Epithelial cell of esophagus (primary cell): Measurements from ENCODE around the gene DECR2.
A peak's percentile ranks its signal among the peaks of the same experiment; 100 is the strongest.

Experiments
- DNase-seq: peaks from one replicate; pipeline ENCODE4 v3.0.0; 2010; ENCODE audit warnings: low read depth
- H3K4me3 ChIP-seq: 2 replicates; pipeline ENCODE4 v1.5.1; 2011; ENCODE audit warnings: mild to moderate bottlenecking, low read length, control low read depth
- TF ChIP-seq, protein P1 (sequence below): IDR thresholded peaks from 2 replicates; pipeline ENCODE4 v1.5.1; 2011; ENCODE audit warnings: low read depth, mild to moderate bottlenecking, low read length, control low read depth, inconsistent platforms; ENCODE audit not compliant: insufficient read depth; ENCODE audit errors: missing control alignments

Gene DECR2

DNA sequence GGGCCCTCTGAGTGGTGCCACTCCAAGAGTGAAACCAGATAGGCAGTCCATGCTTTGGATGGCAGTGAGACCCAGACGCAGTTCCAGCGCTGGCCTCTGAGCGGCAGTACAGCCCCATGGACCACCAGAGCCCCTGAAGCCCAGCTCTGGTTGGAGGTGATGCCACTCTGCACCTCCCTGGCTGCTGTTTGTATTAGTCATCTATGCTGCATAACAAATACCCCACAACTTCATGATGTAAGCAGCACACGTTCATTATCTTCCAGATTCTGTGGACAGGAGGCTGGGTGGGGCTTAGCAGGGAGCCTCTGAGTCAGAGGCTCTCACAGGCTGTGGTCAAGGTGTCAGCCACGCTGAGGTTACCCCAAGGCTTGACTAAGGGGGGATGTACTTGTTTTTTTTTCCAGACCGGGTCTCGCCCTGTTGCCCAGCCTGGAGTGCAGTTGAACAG lies 9.8 kb upstream of the DECR2 start:
- TF ChIP-seq, protein P1, sequence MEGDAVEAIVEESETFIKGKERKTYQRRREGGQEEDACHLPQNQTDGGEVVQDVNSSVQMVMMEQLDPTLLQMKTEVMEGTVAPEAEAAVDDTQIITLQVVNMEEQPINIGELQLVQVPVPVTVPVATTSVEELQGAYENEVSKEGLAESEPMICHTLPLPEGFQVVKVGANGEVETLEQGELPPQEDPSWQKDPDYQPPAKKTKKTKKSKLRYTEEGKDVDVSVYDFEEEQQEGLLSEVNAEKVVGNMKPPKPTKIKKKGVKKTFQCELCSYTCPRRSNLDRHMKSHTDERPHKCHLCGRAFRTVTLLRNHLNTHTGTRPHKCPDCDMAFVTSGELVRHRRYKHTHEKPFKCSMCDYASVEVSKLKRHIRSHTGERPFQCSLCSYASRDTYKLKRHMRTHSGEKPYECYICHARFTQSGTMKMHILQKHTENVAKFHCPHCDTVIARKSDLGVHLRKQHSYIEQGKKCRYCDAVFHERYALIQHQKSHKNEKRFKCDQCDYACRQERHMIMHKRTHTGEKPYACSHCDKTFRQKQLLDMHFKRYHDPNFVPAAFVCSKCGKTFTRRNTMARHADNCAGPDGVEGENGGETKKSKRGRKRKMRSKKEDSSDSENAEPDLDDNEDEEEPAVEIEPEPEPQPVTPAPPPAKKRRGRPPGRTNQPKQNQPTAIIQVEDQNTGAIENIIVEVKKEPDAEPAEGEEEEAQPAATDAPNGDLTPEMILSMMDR = peak; percentile 59
- peak; percentile 70 for DNase-seq
- no peak overlapping the region for H3K4me3 ChIP-seq

DNA sequence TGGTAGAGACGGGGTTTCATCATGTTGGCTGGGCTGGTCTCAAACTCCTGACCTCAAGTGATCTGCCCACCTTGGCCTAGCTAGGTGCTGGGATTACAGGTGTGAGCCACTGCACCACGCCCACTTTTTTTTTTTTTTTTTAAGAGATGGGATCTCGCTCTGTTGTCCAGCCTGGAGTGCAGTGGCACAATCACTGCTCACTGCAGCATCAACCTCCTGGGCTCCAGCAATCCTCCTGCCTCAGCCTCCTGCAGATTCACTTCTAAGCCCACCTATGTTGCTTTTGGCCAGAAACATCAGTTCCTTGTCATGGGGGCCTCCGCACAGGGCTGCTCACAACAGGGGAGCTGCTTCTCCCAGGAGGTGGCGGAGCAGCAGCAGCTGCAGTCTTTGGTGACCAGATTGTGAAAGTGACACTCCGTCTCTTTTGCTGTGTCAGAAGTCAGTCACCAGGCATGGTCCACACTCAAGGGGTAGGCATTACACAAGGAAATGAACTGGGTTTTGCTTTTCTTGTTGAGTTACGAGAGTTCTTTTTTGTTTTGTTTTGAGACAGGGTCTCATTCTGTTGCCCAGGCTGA lies 9.1 kb upstream of the DECR2 start:
- TF ChIP-seq, protein P1 = no peak
- DNase-seq = no peak

DNA sequence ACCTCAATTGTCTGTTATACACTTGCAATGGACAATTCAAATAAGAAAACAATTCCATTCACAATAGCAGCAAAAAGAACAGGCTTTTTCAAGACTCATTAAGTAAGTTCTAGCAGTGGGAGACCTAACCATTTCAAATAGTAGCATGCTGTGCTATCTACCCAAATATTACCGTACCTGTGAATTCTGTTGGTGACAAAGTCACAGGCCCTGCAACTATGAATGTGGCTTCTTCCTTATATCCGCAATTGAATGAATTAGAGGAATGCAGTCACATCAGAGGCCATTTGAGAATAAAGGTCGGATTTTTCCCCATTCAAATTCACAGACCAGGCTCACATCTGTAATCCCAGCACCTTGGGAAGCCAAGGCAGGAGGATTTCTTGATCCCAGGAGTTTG lies 5.5 kb upstream of the DECR2 start:
- no peak for DNase-seq
- TF ChIP-seq, protein P1 = no peak
- H3K4me3 ChIP-seq = no peak overlapping the region

More for the DNA sequence above, 9.1 kb upstream of the DECR2 start:
- H3K4me3 ChIP-seq = no peak overlapping the region

DNA sequence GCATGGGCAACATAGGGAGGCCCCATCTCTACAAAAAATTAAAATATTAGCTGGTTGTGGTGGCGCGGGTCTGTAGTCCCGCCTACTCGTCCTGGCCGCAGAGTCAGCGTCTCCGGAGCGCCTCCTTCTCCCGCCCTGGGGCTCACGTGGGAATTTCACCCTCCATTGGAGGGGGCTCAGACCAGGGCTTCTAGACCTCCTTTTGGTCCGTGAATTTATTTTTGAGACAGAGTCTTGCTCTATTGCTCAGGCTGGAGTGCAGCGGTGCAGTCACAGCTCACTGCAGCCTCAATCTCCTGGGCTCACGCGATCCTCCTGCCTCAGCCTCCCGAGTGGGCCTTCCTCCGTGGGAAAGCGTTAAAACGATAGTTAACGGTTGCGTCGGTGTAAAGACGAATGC lies 5.1 kb upstream of the DECR2 start:
- H3K4me3 ChIP-seq = peak overlapping the region; percentile 35
- TF ChIP-seq, protein P1 = no peak
- peak; percentile 34 for DNase-seq

DNA sequence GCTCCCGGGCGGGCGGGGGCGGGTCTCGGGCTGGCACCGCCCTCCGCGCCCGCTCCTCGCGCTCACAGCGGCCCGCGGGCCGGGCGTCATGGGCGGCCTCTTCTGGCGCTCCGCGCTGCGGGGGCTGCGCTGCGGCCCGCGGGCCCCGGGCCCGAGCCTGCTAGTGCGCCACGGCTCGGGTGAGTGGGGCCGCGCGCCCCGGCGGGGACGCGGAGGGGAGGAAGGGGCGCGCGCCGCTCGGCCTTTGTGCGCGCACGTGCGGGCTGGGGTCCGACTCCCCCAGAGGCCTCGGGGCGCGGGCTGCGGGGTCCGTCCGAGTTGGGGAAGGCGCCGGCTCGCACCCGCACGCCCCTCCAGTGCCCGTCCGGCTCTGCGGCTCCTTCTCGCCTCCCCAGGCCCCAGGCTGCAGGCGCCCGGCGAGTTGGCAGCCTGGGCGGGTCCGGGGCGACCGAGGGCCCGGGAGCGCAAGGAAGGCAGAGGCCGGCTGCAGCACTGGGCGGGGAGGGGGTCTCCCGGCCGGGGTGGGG lies 4.5 kb upstream of the DECR2 start, which contains the start of gene NME4:
Gene NME4, plus strand, starts transcription at position 65 of the 527 bp plus-strand sequence. Its CDS starts 24 bp downstream, at position 89.
- TF ChIP-seq, protein P1 = no peak
- H3K4me3 ChIP-seq = peak within 1 kb of the TSS; percentile 35
- DNase-seq = peak; percentile 22

DNA sequence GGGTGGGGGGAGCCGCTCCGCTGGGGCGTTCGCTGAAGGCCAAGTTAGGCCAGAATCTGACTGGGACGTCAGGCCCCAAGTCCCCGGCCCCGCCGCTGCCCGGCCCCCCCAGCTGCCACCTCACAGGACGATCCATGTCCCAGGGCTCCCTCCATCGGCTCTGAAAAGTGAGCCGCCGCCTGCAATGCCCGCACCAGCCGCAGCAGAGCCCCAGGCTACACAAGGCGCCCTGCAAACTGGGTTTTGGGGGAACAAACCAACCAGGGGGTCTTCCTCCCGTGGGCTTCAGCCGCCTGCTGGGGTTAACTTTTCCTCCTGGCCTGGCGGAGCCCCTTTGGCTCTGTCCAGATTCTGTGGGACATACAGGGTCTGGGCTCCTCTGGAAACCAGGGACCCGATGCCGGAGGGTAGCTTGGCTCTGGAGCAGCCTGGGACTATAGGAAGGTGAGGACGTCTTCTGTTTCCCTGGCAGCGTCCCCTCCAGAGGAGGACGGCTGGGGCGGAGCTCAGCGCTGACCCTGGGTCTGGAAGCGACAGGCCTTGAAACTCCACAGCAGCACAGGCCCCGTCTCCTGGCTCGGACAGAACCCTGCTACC lies 3.9 kb upstream of the DECR2 start:
- DNase-seq = peak; percentile 63
- TF ChIP-seq, protein P1 = peak; percentile 48
- H3K4me3 ChIP-seq = peak overlapping the region; percentile 27
